ENCODE data around the gene SP7.

DNA sequence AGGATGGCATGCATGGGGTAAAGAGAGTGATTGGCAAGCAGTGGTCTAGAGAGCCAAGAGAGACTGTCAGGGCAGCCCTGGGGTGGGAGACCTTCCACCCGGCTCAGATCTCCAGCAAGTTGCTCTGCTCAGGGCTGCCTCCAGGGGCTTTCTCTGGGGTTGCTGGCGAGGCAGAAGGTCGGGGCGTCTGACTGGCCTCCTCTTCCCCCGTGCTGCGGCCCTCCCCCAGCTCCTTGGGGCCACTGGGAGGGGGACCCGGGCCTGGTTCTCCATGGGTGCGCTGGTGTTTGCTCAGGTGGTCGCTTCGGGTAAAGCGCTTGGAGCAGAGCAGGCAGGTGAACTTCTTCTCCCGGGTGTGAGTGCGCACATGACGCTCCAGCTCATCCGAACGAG is 8.1 kb downstream of the SP7 start:
- no peak for TF ChIP-seq POLR2AphosphoS5 (IDR thresholded peaks at IDR 0.05)
- TF ChIP-seq, protein P1, sequence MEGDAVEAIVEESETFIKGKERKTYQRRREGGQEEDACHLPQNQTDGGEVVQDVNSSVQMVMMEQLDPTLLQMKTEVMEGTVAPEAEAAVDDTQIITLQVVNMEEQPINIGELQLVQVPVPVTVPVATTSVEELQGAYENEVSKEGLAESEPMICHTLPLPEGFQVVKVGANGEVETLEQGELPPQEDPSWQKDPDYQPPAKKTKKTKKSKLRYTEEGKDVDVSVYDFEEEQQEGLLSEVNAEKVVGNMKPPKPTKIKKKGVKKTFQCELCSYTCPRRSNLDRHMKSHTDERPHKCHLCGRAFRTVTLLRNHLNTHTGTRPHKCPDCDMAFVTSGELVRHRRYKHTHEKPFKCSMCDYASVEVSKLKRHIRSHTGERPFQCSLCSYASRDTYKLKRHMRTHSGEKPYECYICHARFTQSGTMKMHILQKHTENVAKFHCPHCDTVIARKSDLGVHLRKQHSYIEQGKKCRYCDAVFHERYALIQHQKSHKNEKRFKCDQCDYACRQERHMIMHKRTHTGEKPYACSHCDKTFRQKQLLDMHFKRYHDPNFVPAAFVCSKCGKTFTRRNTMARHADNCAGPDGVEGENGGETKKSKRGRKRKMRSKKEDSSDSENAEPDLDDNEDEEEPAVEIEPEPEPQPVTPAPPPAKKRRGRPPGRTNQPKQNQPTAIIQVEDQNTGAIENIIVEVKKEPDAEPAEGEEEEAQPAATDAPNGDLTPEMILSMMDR (IDR thresholded peaks at IDR 0.05 in 8 of 11, conservative IDR thresholded peaks at IDR 0.05 in 3 of 11) = no peak
- no peak for TF ChIP-seq POLR2A (IDR thresholded peaks at IDR 0.05)
